HL-60 (cell line): ENCODE results near the gene TNNI2.

Experiments used
- DNase-seq, 2 experiments: peaks; one replicate each; pipeline ENCODE4 v3.0.0-alpha.2; 2010 to 2020; ENCODE audit warnings: low read depth in 1 of 2, low spot score in 1 of 2
- H3K27ac ChIP-seq: fragments of 250-450 bp; sonication (Bioruptor Pico); replicated peaks from 2 replicates; pipeline ENCODE4 v1.5.1; 2020; ENCODE audit warnings: mild to moderate bottlenecking, moderate library complexity
- H3K27me3 ChIP-seq: fragments of 250-450 bp; sonication (Bioruptor Pico); 2 replicates; pipeline ENCODE4 v1.5.1; 2021; ENCODE audit warnings: mild to moderate bottlenecking, moderate library complexity; ENCODE audit not compliant: insufficient read depth, poor library complexity, severe bottlenecking
- H3K4me3 ChIP-seq: replicated peaks from 2 replicates; pipeline ENCODE4 v1.5.1; 2011; ENCODE audit warnings: mild to moderate bottlenecking, control low read depth, low read length; ENCODE audit not compliant: insufficient read depth
- GABPA ChIP-seq: IDR thresholded peaks from 2 replicates; pipeline ENCODE4 v1.6.1; 2012; ENCODE audit warnings: low read depth
- POLR2AphosphoS5 ChIP-seq: IDR thresholded peaks from 2 replicates; pipeline ENCODE4 v1.6.1; 2012; ENCODE audit warnings: low read depth
- SPI1 ChIP-seq: IDR thresholded peaks from 2 replicates; pipeline ENCODE4 v1.6.1; 2012; ENCODE audit warnings: low read depth, mild to moderate bottlenecking, borderline replicate concordance
- TF ChIP-seq, protein P1 (sequence below): IDR thresholded peaks from 2 replicates; pipeline ENCODE4 v1.6.1; 2012; ENCODE audit warnings: low read depth; ENCODE audit not compliant: insufficient replicate concordance
- TF ChIP-seq, protein P2 (sequence below): IDR thresholded peaks from one replicate; pipeline ENCODE4 v1.5.1; 2011; ENCODE audit warnings: low read length, control low read depth, inconsistent platforms; ENCODE audit not compliant: insufficient read depth

The TNNI2 gene

DNA sequence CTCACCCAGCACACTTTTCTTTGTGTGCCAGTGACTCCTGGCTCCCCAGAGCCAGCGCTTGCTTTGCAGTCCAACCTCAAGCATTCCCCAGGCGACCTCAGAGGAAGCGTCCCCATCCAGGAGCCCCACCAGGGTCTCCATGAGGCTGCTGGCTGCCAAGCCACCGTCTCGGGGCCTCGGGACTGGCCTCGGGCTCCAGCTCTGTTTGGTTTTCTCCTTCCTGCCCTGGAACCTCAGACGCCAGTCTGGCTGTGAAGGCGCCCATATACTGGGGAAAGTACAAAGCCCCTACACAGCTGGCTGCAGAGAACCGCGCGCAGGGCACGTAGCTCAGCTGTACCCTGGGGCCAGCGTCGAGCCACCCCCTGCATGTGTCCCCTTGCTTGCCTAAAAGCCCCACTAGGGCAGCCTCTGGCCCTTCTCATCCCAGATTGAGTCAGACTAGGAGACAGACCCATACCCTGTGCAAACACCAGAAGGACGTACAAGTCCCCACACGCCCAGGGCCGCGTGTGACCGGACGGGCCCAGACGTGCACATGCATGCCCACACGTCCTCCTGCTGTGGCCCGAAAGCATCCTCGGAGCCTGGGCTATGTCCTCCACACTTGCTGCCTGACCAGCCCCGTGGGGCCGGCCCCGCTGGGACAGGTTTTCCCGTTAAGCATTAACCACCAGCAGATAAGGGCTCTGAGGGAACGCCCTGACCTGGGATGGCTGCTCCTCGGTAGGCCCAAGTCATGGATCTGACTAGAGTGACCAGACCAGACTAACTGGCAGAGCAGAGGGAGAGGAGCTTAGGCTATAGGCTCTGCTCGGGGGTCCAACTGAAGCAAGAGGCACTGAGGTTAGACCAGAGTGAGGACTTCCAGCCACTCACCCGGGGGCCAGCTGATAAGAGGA lies 8.2 kb upstream of the TNNI2 start:
- DNase-seq: no peak
- Histone ChIP-seq H3K27me3 (peaks cover 8% of the 10 kb centered on the region), H3K4me3 (no peak overlapping the region), H3K27ac (no peak overlapping the region)
- TF ChIP-seq, protein P1, sequence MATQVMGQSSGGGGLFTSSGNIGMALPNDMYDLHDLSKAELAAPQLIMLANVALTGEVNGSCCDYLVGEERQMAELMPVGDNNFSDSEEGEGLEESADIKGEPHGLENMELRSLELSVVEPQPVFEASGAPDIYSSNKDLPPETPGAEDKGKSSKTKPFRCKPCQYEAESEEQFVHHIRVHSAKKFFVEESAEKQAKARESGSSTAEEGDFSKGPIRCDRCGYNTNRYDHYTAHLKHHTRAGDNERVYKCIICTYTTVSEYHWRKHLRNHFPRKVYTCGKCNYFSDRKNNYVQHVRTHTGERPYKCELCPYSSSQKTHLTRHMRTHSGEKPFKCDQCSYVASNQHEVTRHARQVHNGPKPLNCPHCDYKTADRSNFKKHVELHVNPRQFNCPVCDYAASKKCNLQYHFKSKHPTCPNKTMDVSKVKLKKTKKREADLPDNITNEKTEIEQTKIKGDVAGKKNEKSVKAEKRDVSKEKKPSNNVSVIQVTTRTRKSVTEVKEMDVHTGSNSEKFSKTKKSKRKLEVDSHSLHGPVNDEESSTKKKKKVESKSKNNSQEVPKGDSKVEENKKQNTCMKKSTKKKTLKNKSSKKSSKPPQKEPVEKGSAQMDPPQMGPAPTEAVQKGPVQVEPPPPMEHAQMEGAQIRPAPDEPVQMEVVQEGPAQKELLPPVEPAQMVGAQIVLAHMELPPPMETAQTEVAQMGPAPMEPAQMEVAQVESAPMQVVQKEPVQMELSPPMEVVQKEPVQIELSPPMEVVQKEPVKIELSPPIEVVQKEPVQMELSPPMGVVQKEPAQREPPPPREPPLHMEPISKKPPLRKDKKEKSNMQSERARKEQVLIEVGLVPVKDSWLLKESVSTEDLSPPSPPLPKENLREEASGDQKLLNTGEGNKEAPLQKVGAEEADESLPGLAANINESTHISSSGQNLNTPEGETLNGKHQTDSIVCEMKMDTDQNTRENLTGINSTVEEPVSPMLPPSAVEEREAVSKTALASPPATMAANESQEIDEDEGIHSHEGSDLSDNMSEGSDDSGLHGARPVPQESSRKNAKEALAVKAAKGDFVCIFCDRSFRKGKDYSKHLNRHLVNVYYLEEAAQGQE: no peak
- TF ChIP-seq SPI1 (no peak), GABPA (no peak), POLR2AphosphoS5 (no peak)
- TF ChIP-seq, protein P2, sequence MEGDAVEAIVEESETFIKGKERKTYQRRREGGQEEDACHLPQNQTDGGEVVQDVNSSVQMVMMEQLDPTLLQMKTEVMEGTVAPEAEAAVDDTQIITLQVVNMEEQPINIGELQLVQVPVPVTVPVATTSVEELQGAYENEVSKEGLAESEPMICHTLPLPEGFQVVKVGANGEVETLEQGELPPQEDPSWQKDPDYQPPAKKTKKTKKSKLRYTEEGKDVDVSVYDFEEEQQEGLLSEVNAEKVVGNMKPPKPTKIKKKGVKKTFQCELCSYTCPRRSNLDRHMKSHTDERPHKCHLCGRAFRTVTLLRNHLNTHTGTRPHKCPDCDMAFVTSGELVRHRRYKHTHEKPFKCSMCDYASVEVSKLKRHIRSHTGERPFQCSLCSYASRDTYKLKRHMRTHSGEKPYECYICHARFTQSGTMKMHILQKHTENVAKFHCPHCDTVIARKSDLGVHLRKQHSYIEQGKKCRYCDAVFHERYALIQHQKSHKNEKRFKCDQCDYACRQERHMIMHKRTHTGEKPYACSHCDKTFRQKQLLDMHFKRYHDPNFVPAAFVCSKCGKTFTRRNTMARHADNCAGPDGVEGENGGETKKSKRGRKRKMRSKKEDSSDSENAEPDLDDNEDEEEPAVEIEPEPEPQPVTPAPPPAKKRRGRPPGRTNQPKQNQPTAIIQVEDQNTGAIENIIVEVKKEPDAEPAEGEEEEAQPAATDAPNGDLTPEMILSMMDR: no peak

DNA sequence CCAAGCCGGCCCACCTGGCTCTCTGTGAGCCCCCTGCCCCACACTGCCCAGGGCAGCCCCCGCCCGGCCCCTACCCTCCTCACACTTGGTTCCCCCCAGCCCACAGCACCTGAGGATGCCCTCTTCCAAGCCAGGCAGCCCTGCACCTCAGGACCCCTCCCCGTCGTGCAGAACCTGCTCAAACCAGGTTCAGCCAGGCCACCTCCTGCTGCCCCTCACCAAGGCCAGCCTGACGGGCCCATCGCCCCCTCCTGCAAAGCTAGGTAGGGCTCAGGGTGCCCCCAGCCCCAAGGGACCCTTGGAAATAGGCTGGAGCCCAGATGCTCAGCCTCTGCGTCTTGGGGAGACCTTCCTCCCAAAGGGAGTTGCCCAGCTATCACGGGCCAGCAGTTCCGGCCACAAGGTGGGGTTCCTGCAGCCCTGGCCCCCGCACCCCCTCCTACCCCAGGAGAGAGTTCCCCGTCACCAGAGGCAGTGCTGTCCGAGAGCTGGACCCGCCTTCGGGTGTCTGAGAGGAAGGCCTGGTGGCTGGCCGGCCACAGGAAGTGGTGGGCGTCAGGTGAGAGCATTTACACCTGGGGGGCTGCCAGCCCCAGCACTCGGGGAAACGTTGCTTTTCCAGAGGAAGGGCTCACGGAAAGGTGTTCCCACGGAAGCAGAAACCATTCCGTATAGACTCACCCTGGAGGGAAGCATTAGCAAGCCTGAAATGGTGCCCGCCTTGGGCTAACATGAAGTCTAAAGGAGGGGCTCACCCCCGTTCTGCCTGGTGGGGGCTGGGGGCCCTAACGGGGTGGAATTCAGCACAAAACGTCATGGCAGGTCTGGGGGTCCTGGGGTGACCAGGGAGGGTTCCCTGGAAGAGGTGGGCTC lies 7.2 kb upstream of the TNNI2 start:
- peaks cover 8% of the 10 kb centered on the region for H3K27me3 ChIP-seq
- no peak overlapping the region for H3K27ac ChIP-seq
- DNase-seq: no peak
- H3K4me3 ChIP-seq: no peak overlapping the region
- TF ChIP-seq, protein P1: no peak
- TF ChIP-seq SPI1: no peak

DNA sequence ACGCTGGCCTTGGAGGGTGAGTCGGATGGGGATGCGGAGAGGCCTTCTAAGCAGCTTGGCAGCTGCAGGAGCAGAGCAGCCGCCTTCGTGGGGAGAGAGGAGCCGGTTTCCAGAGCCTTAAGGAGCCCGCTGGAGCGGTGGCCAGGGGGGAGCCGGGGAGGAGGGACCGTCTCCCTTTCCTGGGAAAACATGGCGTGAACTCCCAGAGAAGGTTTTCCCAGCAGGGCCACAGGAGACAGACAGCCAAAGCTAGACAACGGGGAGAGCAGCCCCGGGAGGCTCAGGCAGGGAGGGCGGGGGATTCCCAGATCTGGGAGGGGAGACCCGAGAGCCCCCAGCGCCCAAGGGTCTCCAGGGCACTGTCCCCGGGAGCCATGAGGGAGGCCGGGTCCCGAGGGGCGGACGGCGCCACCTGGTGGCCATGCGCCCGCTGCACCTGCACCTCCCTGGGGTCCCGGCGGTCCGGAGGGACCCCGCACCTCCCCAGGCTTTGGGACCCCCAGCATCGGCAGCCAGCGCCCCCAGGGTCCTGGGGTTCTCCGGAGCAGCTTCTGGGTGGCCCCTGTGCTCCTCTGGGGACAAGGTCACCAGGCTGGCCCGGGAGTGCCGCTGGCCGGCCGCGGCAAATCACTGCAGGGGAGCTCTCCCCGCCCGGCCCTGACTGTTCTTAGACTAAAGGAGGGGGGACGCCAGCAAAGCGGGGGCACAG lies 6.4 kb upstream of the TNNI2 start:
- TF ChIP-seq POLR2AphosphoS5 (no peak), GABPA (no peak), SPI1 (no peak)
- TF ChIP-seq, protein P2: peak; percentile 46
- TF ChIP-seq, protein P1: no peak
- Histone ChIP-seq H3K27me3 (peaks cover 8% of the 10 kb centered on the region), H3K4me3 (no peak overlapping the region), H3K27ac (no peak overlapping the region)
- peak in 1 of 2 experiments; percentile 34 for DNase-seq
